ENCODE measurements around the gene KRTAP9-7.

KRTAP9-7 gene

GRCh38 chr17:41322094-41322902 lies 46.8 kb downstream of the KRTAP9-7 start:
- DNase-seq (ENCODE audit: low spot score): no peak

GRCh38 chr17:41322903-41323895 lies 47.7 kb downstream of the KRTAP9-7 start:
- no peak for DNase-seq (ENCODE audit: low spot score)

- DNase-seq (ENCODE audit: low spot score): no peak
Measured at GRCh38 chr17:41324180-41325075, 48.9 kb downstream of the KRTAP9-7 start.

- no peak for DNase-seq (ENCODE audit: low spot score)
Measured at GRCh38 chr17:41325126-41325525, 49.6 kb downstream of the KRTAP9-7 start.

GRCh38 chr17:41325611-41326010 lies 50.1 kb downstream of the KRTAP9-7 start:
- DNase-seq (ENCODE audit: low spot score): no peak
